Thoracic aorta (tissue), 2 donors: ENCODE data around the gene NPR1. TPM values are rescaled to one million over a fixed set of nuclear protein-coding genes. Genes with fewer than 3 reads are reported as not detected.
"Not testable (repeated sequence)": the region's sequence is repeated elsewhere in the genome, so short reads cannot be mapped to it uniquely, and the experiment has no call there.

Source experiments
- ATAC-seq: fragments of 150-250 bp; one replicate; pipeline ENCODE4 v1.8.0; 2017; ENCODE audit warnings: low read depth; ENCODE audit not compliant: insufficient number of reproducible peaks, low FRiP score
- DNase-seq: peaks from one replicate; pipeline ENCODE4 v3.0.0-alpha.2; 2020; ENCODE audit warnings: low spot score
- H3K27ac ChIP-seq, 2 donors: fragments of 200-600 bp; sonication (generic); 1 replicate in 1 of 2; 2 replicates in 1 of 2; pipeline ENCODE4 v1.5.1; 2016; ENCODE audit warnings: mild to moderate bottlenecking in 2 of 2, moderate library complexity in 2 of 2
- H3K27me3 ChIP-seq: fragments of 200-600 bp; sonication (generic); replicated peaks from 2 replicates; pipeline ENCODE4 v1.6.0; 2016; ENCODE audit warnings: mild to moderate bottlenecking; ENCODE audit not compliant: insufficient read depth
- H3K36me3 ChIP-seq: fragments of 200-600 bp; sonication (generic); one replicate; pipeline ENCODE4 v1.5.1; 2016
- H3K4me1 ChIP-seq, 2 donors: fragments of 200-600 bp; sonication (generic); 1 replicate in 1 of 2; 2 replicates in 1 of 2; pipeline versions ENCODE4 v1.5.1 to v1.6.0; 2016; ENCODE audit warnings: low read depth in 2 of 2, mild to moderate bottlenecking in 1 of 2; ENCODE audit not compliant: control insufficient read depth in 1 of 2
- H3K4me3 ChIP-seq: fragments of 200-600 bp; sonication (generic); 2 replicates; pipeline ENCODE4 v1.5.1; 2016; ENCODE audit warnings: mild to moderate bottlenecking
- H3K9me3 ChIP-seq: fragments of 200-600 bp; sonication (generic); 2 replicates; pipeline ENCODE4 v1.5.1; 2016
- CTCF ChIP-seq: fragments of 200-600 bp; sonication (generic); IDR thresholded peaks from one replicate; pipeline ENCODE4 v1.5.1; 2019; ENCODE audit warnings: antibody characterized with exemption
- total RNA-seq, 2 donors: library from RNA; depleted of rRNA; stranded (reverse); fragments of >200 nt; gene quantifications; one replicate each; pipeline versions ENCODE4 v1.1.0 to v1.2.3, GENCODE V29; 2016

NPR1 gene
- total RNA-seq, 2 donors from 2014 or later: 279 to 293 TPM

GRCh38 chr1:153639280-153639679, 39.2 kb upstream of the NPR1 start:
- ATAC-seq (no peak), DNase-seq (no peak)
- Histone ChIP-seq H3K4me3 (no peak overlapping the region), H3K9me3 (no peaks in the 10 kb centered on the region), H3K27ac (no peak overlapping the region), H3K27me3 (no peaks in the 10 kb centered on the region), H3K4me1 (peaks cover 18 to 30% of the 10 kb centered on the region in 2 donors), H3K36me3 (peaks cover 62% of the 10 kb centered on the region)
- TF ChIP-seq CTCF: no peak

- not testable (repeated sequence) for H3K27me3 ChIP-seq, H3K4me3 ChIP-seq, H3K27ac ChIP-seq, ATAC-seq, H3K9me3 ChIP-seq, DNase-seq
- H3K36me3 ChIP-seq: peaks cover 69% of the 10 kb centered on the region
- peaks cover 14 to 25% of the 10 kb centered on the region in 2 donors for H3K4me1 ChIP-seq
Measured at GRCh38 chr1:153640213-153640612, 38.3 kb upstream of the NPR1 start.

GRCh38 chr1:153640861-153641260, 37.6 kb upstream of the NPR1 start:
- Histone ChIP-seq H3K4me3 (no peak overlapping the region), H3K36me3 (peaks cover 75% of the 10 kb centered on the region), H3K27ac (no peak overlapping the region), H3K27me3 (no peaks in the 10 kb centered on the region), H3K4me1 (peaks cover 8 to 19% of the 10 kb centered on the region in 2 donors), H3K9me3 (no peaks in the 10 kb centered on the region)
- no peak for ATAC-seq
- DNase-seq: no peak
- TF ChIP-seq CTCF: no peak

- peaks cover 6% of the 10 kb centered on the region in 2 donors for H3K4me1 ChIP-seq
- no peak for TF ChIP-seq CTCF
- no peak overlapping the region for H3K4me3 ChIP-seq
- H3K27ac ChIP-seq: no peak overlapping the region
- H3K9me3 ChIP-seq: no peaks in the 10 kb centered on the region
- peaks cover 72% of the 10 kb centered on the region for H3K36me3 ChIP-seq
- H3K27me3 ChIP-seq: no peaks in the 10 kb centered on the region
- no peak for ATAC-seq
- DNase-seq: no peak
Measured at GRCh38 chr1:153642161-153642560, 36.3 kb upstream of the NPR1 start.

- H3K27me3 ChIP-seq: no peaks in the 10 kb centered on the region
- H3K27ac ChIP-seq: no peak overlapping the region
- H3K4me3 ChIP-seq: no peak overlapping the region
- H3K4me1 ChIP-seq: peaks cover 0 to 8% of the 10 kb centered on the region in 2 donors
- peaks cover 63% of the 10 kb centered on the region for H3K36me3 ChIP-seq
- ATAC-seq: no peak
- no peaks in the 10 kb centered on the region for H3K9me3 ChIP-seq
- no peak for TF ChIP-seq CTCF
- no peak for DNase-seq
Measured at GRCh38 chr1:153643100-153643499, 35.4 kb upstream of the NPR1 start.

- no peak overlapping the region for H3K27ac ChIP-seq
- peaks cover 0 to 10% of the 10 kb centered on the region in 2 donors for H3K4me1 ChIP-seq
- H3K36me3 ChIP-seq: peaks cover 56% of the 10 kb centered on the region
- H3K4me3 ChIP-seq: no peak overlapping the region
- DNase-seq (no peak), ATAC-seq (no peak)
- no peaks in the 10 kb centered on the region for H3K9me3 ChIP-seq
- no peak for TF ChIP-seq CTCF
- no peaks in the 10 kb centered on the region for H3K27me3 ChIP-seq
Measured at GRCh38 chr1:153643816-153644215, 34.7 kb upstream of the NPR1 start.
